ENCODE measurements around the gene KYNU. TPM values are rescaled to one million over a fixed set of nuclear protein-coding genes. Genes with fewer than 3 reads are reported as not detected.

The KYNU gene
- total RNA-seq, 1 experiment from 2014 or later, result 0.37 TPM

DNA sequence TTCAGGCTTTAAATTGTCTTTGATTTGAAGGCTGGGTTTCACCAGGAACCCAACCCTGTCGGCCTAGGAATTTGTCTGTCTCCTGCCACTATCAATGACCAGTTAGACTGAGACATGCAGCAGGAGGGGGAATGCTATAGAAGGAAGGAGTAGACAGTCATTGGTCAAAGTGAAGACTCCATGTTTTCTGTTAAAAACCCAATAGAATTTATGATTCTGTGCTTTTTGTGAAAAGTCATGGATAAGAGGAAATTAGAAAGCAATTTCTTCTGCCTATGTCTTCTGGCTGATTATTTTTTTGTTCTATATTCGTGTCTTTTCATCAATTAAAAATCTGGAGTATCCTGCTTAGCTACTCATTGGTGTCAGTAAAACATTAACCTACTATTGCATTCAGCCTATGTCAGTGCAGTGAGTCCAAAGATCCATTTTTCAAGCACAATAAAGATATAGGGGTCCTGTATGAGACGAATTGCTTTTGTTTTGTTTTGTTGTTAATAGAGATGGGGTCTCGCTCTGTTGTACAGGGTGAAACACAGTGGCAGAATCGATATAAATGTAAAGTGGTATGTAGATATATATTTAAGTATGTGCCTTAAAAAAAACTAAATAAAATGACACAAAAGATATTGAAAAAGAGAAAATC is 7.9 kb upstream of the KYNU start:
- WGBS (ENCODE audit: extremely low coverage, insufficient read length, low lambda C conversion rate), result no CpG with 5 or more reads among the region's 5 CpGs
- H3K23me2 ChIP-seq (ENCODE audit: insufficient read length, low read depth, low read length, poor library complexity, severe bottlenecking), result no peaks in the 10 kb centered on the region

More for the DNA sequence above, 7.9 kb upstream of the KYNU start:
- no peaks in the 10 kb centered on the region for H4K20me1 ChIP-seq (ENCODE audit: control insufficient read depth, insufficient read depth, insufficient read length)
- Mint-ChIP-seq H3K4me1 (peaks cover 9 to 10% of the 10 kb centered on the region in 2 experiments; a peak in 3 of 4 replicates), H3K9me3 (peaks cover 0 to 4% of the 10 kb centered on the region in 2 experiments; a peak in 1 of 5 replicates), H3K27me3 (ENCODE audit: low read depth) (no peaks in the 10 kb centered on the region), H3K4me3 (no peak overlapping the region), H3K36me3 (ENCODE audit: insufficient read depth in 1 of 3, low read depth in 3 of 3) (no peaks in the 10 kb centered on the region), H3K27ac (no peak overlapping the region)
- H4K91ac ChIP-seq (ENCODE audit: insufficient read length, low read depth, low read length), result no peak overlapping the region
- no peak overlapping the region for H2AFZ ChIP-seq (ENCODE audit: low read length)
- no peak overlapping the region for H3K27ac ChIP-seq (ENCODE audit: insufficient read length, low read depth, low read length)
- no peak overlapping the region for H2BK12ac ChIP-seq (ENCODE audit: insufficient read length, low read depth, low read length)
- H4K5ac ChIP-seq (ENCODE audit: insufficient read length, low read depth, low read length), result no peak overlapping the region
- no peak overlapping the region for H2BK5ac ChIP-seq (ENCODE audit: insufficient read length, low read length)
- no peak overlapping the region for H2AK5ac ChIP-seq (ENCODE audit: insufficient read length, low read length)
- TF ChIP-seq, protein P1, sequence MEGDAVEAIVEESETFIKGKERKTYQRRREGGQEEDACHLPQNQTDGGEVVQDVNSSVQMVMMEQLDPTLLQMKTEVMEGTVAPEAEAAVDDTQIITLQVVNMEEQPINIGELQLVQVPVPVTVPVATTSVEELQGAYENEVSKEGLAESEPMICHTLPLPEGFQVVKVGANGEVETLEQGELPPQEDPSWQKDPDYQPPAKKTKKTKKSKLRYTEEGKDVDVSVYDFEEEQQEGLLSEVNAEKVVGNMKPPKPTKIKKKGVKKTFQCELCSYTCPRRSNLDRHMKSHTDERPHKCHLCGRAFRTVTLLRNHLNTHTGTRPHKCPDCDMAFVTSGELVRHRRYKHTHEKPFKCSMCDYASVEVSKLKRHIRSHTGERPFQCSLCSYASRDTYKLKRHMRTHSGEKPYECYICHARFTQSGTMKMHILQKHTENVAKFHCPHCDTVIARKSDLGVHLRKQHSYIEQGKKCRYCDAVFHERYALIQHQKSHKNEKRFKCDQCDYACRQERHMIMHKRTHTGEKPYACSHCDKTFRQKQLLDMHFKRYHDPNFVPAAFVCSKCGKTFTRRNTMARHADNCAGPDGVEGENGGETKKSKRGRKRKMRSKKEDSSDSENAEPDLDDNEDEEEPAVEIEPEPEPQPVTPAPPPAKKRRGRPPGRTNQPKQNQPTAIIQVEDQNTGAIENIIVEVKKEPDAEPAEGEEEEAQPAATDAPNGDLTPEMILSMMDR (conservative IDR thresholded peaks at IDR 0.05), result no peak
- no peak overlapping the region for H3K23ac ChIP-seq (ENCODE audit: insufficient read length, low read depth, low read length)
- no peak overlapping the region for H3K4me2 ChIP-seq (ENCODE audit: insufficient read depth, insufficient read length, low read length)
- H2BK15ac ChIP-seq (ENCODE audit: low read depth, low read length), result no peak overlapping the region
- no peak overlapping the region for H3K14ac ChIP-seq (ENCODE audit: insufficient read depth, low read length)
- no peak overlapping the region for H2BK120ac ChIP-seq (ENCODE audit: low read depth, low read length, poor library complexity, severe bottlenecking)
- no peak overlapping the region for H3K56ac ChIP-seq (ENCODE audit: insufficient read length, low read depth, low read length)
- H4K8ac ChIP-seq (replicated peaks; ENCODE audit: insufficient read length, low read depth, low read length), result no peak overlapping the region
- H3K4ac ChIP-seq (ENCODE audit: low read depth, low read length), result no peak overlapping the region
- no peaks in the 10 kb centered on the region for H3K9me3 ChIP-seq (ENCODE audit: control insufficient read depth, low read depth, low read length)
- H3K18ac ChIP-seq (ENCODE audit: insufficient read length, low read depth, low read length), result no peak overlapping the region
- H3K9ac ChIP-seq (ENCODE audit: extremely low read depth, insufficient read length, low read length), result no peak overlapping the region
- no peaks in the 10 kb centered on the region for H3K79me1 ChIP-seq (ENCODE audit: insufficient read depth, low read depth, low read length, poor library complexity, severe bottlenecking)
- H2BK20ac ChIP-seq (ENCODE audit: low read depth, low read length, poor library complexity, severe bottlenecking), result no peak overlapping the region
- no peaks in the 10 kb centered on the region for H3K79me2 ChIP-seq (ENCODE audit: insufficient read depth, low read length)
- H3K27me3 ChIP-seq (ENCODE audit: insufficient read depth, low read length), result no peaks in the 10 kb centered on the region
- no peak overlapping the region for H3T11ph ChIP-seq (ENCODE audit: low read length)
- no peaks in the 10 kb centered on the region for H3K4me1 ChIP-seq (ENCODE audit: insufficient read depth, low read length)
- no peak for DNase-seq

Measured in H9 (cell line).